H1 (cell line): ENCODE results near the gene AGAP1. TPM values are rescaled to one million over a fixed set of nuclear protein-coding genes. Genes with fewer than 3 reads are reported as not detected.
A peak's percentile ranks its signal among the peaks of the same experiment; 100 is the strongest.

Source experiments
- CTCF ChIA-PET: fragments of 300-600 bp; sonication (Branson Sonifier 250); formaldehyde crosslinking; loops from one replicate; lab custom pipeline; 2021; ENCODE audit not compliant: partially characterized antibody; lab: Charles Lee
- POLR2A ChIA-PET: fragments of 300-600 bp; sonication (Branson Sonifier 250); formaldehyde crosslinking; loops from one replicate; lab custom pipeline; 2021; ENCODE audit warnings: inconsistent platforms; ENCODE audit not compliant: partially characterized antibody; lab: Charles Lee
- DNase-seq, 2 experiments: peaks; one replicate each; pipeline versions ENCODE4 v3.0.0 to v3.0.0-alpha.2; 2010 to 2022; ENCODE audit warnings: low spot score in 2 of 2, low read depth in 1 of 2, mixed read lengths in 1 of 2
- FAIRE-seq: peaks from 2 replicates; lab custom pipeline; 2011; peaks lifted over from hg19 to GRCh38; lab: Jason Lieb, UNC
- H2AFZ ChIP-seq: 2 replicates; pipeline ENCODE4 v1.8.1; 2012; ENCODE audit warnings: low read length, inconsistent platforms
- H2AK5ac ChIP-seq: 2 replicates; pipeline ENCODE4 v1.6.1; 2013; ENCODE audit warnings: low read depth, low read length
- H2BK120ac ChIP-seq: replicated peaks from 2 replicates; pipeline ENCODE3; 2013; ENCODE audit warnings: low read depth, low read length, inconsistent platforms
- H2BK12ac ChIP-seq: 2 replicates; pipeline ENCODE4 v1.6.1; 2013; ENCODE audit warnings: low read depth, low read length
- H2BK15ac ChIP-seq: 2 replicates; pipeline ENCODE4 v1.6.1; 2013; ENCODE audit warnings: low read length
- H2BK20ac ChIP-seq: 2 replicates; pipeline ENCODE4 v1.6.1; 2013; ENCODE audit warnings: low read length
- H2BK5ac ChIP-seq: 2 replicates; pipeline ENCODE4 v1.6.1; 2013; ENCODE audit warnings: low read depth, low read length
- H3K14ac ChIP-seq: 2 replicates; pipeline ENCODE4 v1.6.1; 2013; ENCODE audit warnings: inconsistent platforms; ENCODE audit not compliant: insufficient read length
- H3K18ac ChIP-seq: 2 replicates; pipeline ENCODE4 v1.6.1; 2013; ENCODE audit warnings: low read length; ENCODE audit errors: extremely low read depth
- H3K23ac ChIP-seq: 2 replicates; pipeline ENCODE4 v1.6.1; 2013; ENCODE audit warnings: inconsistent platforms; ENCODE audit not compliant: insufficient read length
- H3K23me2 ChIP-seq: 2 replicates; pipeline ENCODE4 v1.6.1; 2013; ENCODE audit warnings: low read depth, low read length
- H3K27ac ChIP-seq: 2 replicates; pipeline ENCODE4 v1.6.1; 2011; ENCODE audit warnings: low read depth, low read length, inconsistent platforms
- H3K27me3 ChIP-seq, 4 experiments: replicated peaks in 1 of 4; 1 replicate in 1 of 4; 2 replicates in 3 of 4; pipeline versions ENCODE4 v1.6.1 to v1.8.1; 2011 to 2013; ENCODE audit warnings: low read length in 3 of 4, mild to moderate bottlenecking in 3 of 4, inconsistent platforms in 2 of 4, mixed read lengths in 2 of 4, moderate library complexity in 1 of 4; ENCODE audit not compliant: control insufficient read depth in 3 of 4, insufficient read depth in 3 of 4; ENCODE audit errors: extremely low read depth in 1 of 4
- H3K36me3 ChIP-seq, 4 experiments: 2 replicates each; pipeline versions ENCODE4 v1.6.1 to v1.8.1; 2011 to 2013; ENCODE audit warnings: mild to moderate bottlenecking in 4 of 4, low read length in 3 of 4, moderate library complexity in 2 of 4, control low read depth in 1 of 4, inconsistent platforms in 1 of 4; ENCODE audit not compliant: insufficient read depth in 4 of 4, control insufficient read depth in 2 of 4
- H3K4ac ChIP-seq: replicated peaks from 2 replicates; pipeline ENCODE3; 2013; ENCODE audit warnings: low read length, low read depth, mixed read lengths, inconsistent platforms; ENCODE audit not compliant: insufficient read length
- H3K4me1 ChIP-seq, 4 experiments: replicated peaks in 1 of 4; 1 replicate in 1 of 4; 2 replicates in 3 of 4; pipeline versions ENCODE4 v1.6.1 to v1.8.1; 2011 to 2013; ENCODE audit warnings: low read length in 3 of 4, inconsistent platforms in 2 of 4, mixed read lengths in 1 of 4; ENCODE audit not compliant: insufficient read depth in 4 of 4, control insufficient read depth in 3 of 4
- H3K4me2 ChIP-seq, 2 experiments: 2 replicates each; pipeline versions ENCODE4 v1.6.1 to v1.8.1; 2011 to 2013; ENCODE audit warnings: low read depth in 2 of 2, low read length in 2 of 2, control low read depth in 1 of 2, inconsistent platforms in 1 of 2, mild to moderate bottlenecking in 1 of 2; ENCODE audit not compliant: insufficient read depth in 1 of 2
- H3K4me3 ChIP-seq, 4 experiments: fragments of 200-600, 300-600 bp in 1 of 4; sonication (generic), shearing (Covaris generic), sonication (Bioruptor Twin) in 1 of 4; 2 replicates each; pipeline versions ENCODE4 v1.5.1 to v1.8.1; 2011 to 2016; ENCODE audit warnings: low read length in 4 of 4, low read depth in 3 of 4, control low read depth in 2 of 4, inconsistent platforms in 2 of 4, mild to moderate bottlenecking in 2 of 4, mixed read lengths in 1 of 4, moderate library complexity in 1 of 4; ENCODE audit not compliant: insufficient read depth in 2 of 4; ENCODE audit errors: extremely low read depth in 1 of 4
- H3K56ac ChIP-seq: replicated peaks from 2 replicates; pipeline ENCODE3; 2013; ENCODE audit warnings: low read depth, mild to moderate bottlenecking, mixed read lengths, low read length, inconsistent platforms; ENCODE audit not compliant: insufficient read length
- H3K79me1 ChIP-seq: 2 replicates; pipeline ENCODE4 v1.6.1; 2013; ENCODE audit warnings: low read depth, low read length, control low read depth
- H3K79me2 ChIP-seq, 2 experiments: 2 replicates each; pipeline versions ENCODE4 v1.6.1 to v1.8.1; 2012 to 2013; ENCODE audit warnings: low read length in 2 of 2, mild to moderate bottlenecking in 2 of 2, inconsistent platforms in 1 of 2; ENCODE audit not compliant: insufficient read depth in 2 of 2, control insufficient read depth in 1 of 2
- H3K9ac ChIP-seq, 4 experiments: replicated peaks in 1 of 4; 1 replicate in 1 of 4; 2 replicates in 3 of 4; pipeline versions ENCODE4 v1.6.1 to v1.8.1; 2011 to 2013; ENCODE audit warnings: low read depth in 3 of 4, low read length in 3 of 4, control low read depth in 2 of 4, mild to moderate bottlenecking in 2 of 4, moderate library complexity in 2 of 4, inconsistent platforms in 1 of 4; ENCODE audit errors: extremely low read depth in 1 of 4
- H3K9me3 ChIP-seq, 2 experiments: 2 replicates each; pipeline versions ENCODE4 v1.6.1 to v1.8.1; 2012 to 2013; ENCODE audit warnings: mild to moderate bottlenecking in 2 of 2, moderate library complexity in 2 of 2, control low read depth in 1 of 2, inconsistent platforms in 1 of 2, low read depth in 1 of 2, low read length in 1 of 2, mixed read lengths in 1 of 2; ENCODE audit not compliant: insufficient read depth in 2 of 2
- H4K20me1 ChIP-seq, 2 experiments: replicated peaks in 1 of 2; 2 replicates each; pipeline versions ENCODE3 to v1.8.1; 2011 to 2013; ENCODE audit warnings: inconsistent platforms in 2 of 2, low read length in 2 of 2, mild to moderate bottlenecking in 1 of 2; ENCODE audit not compliant: insufficient read depth in 2 of 2, control insufficient read depth in 1 of 2
- H4K5ac ChIP-seq: 2 replicates; pipeline ENCODE4 v1.6.1; 2013; ENCODE audit warnings: low read length, low read depth, mixed read lengths, inconsistent platforms; ENCODE audit not compliant: insufficient read length
- H4K8ac ChIP-seq: 2 replicates; pipeline ENCODE4 v1.8.0; 2013; ENCODE audit warnings: mild to moderate bottlenecking, moderate library complexity, low read length, inconsistent platforms; ENCODE audit not compliant: insufficient read depth; ENCODE audit errors: extremely low read depth
- H4K91ac ChIP-seq: replicated peaks from 2 replicates; pipeline ENCODE3; 2013; ENCODE audit warnings: low read length, mixed read lengths, inconsistent platforms; ENCODE audit not compliant: insufficient read length
- ASH2L ChIP-seq: fragments of 200-600, 300-600 bp; sonication (generic); IDR thresholded peaks from one replicate; pipeline ENCODE4 v1.7.1; 2017; ENCODE audit warnings: low read length
- CBX8 ChIP-seq: fragments of 300-800, 300-1000 bp; sonication (generic); IDR thresholded peaks from 2 replicates; pipeline ENCODE4 v1.7.1; 2016; ENCODE audit warnings: low read depth, low read length, borderline replicate concordance
- CEBPB ChIP-seq: IDR thresholded peaks from 2 replicates; pipeline ENCODE4 v1.6.1; 2012; ENCODE audit warnings: low read depth, low read length
- CHD1 ChIP-seq: IDR thresholded peaks from 2 replicates; pipeline ENCODE4 v1.6.1; 2012; ENCODE audit warnings: low read depth, low read length, improper control_type of control experiment
- CREB1 ChIP-seq: IDR thresholded peaks from 2 replicates; pipeline ENCODE4 v1.6.1; 2012; ENCODE audit warnings: inconsistent platforms
- FOSL1 ChIP-seq: IDR thresholded peaks from 2 replicates; pipeline ENCODE4 v1.6.1; 2011; ENCODE audit warnings: mild to moderate bottlenecking, low read depth, low read length, moderate library complexity; ENCODE audit not compliant: insufficient read depth
- GABPA ChIP-seq: IDR thresholded peaks from 2 replicates; pipeline ENCODE4 v1.6.1; 2011; ENCODE audit warnings: mild to moderate bottlenecking, low read length, moderate library complexity, borderline replicate concordance; ENCODE audit not compliant: insufficient read depth
- NRF1 ChIP-seq: IDR thresholded peaks from 2 replicates; pipeline ENCODE4 v1.6.1; 2011; ENCODE audit warnings: mild to moderate bottlenecking, low read depth, low read length, improper control_type of control experiment
- POLR2A ChIP-seq, 2 experiments: IDR thresholded peaks; 1 replicate in 1 of 2; 2 replicates in 1 of 2; pipeline ENCODE4 v1.6.1; 2011; ENCODE audit warnings: low read depth in 2 of 2, low read length in 2 of 2, mild to moderate bottlenecking in 2 of 2; ENCODE audit errors: control extremely low read depth in 1 of 2
- SIRT6 ChIP-seq: IDR thresholded peaks from one replicate; pipeline ENCODE4 v1.7.1; 2012; ENCODE audit warnings: low read length, inconsistent platforms
- SIX5 ChIP-seq: IDR thresholded peaks from 2 replicates; pipeline ENCODE4 v1.6.1; 2011; ENCODE audit warnings: mild to moderate bottlenecking, low read depth, low read length
- TBP ChIP-seq: IDR thresholded peaks from 2 replicates; pipeline ENCODE4 v1.6.1; 2011; ENCODE audit warnings: low read depth, low read length, improper control_type of control experiment
- WGBS, 2 experiments: shearing (Covaris generic) in 1 of 2; methylation state at CpG; one replicate each; pipeline versions ENCODE4 v1.1.6 to v1.1.7; 2013 to 2015; ENCODE audit warnings: low lambda C conversion rate in 2 of 2, mixed read lengths in 2 of 2, inconsistent platforms in 1 of 2, low coverage in 1 of 2, missing lambda C conversion rate in 1 of 2; ENCODE audit not compliant: insufficient replicate concordance in 2 of 2, insufficient coverage in 1 of 2, insufficient read length in 1 of 2; ENCODE audit errors: extremely low coverage in 1 of 2, missing lambda C conversion rate in 1 of 2; 5-methylcytosine and 5-hydroxymethylcytosine counted together
- polyA plus RNA-seq, 7 experiments: library from polyadenylated mRNA; depleted of rRNA in 3 of 7; stranded (reverse) in 5 of 7; unstranded in 2 of 7; fragments of >200 nt in 5 of 7; fragments of 200-250 nt in 2 of 7; gene quantifications; 1 replicate in 5 of 7; 2 replicates in 1 of 7; 4 replicates in 1 of 7; pipeline versions ENCODE4 v1.2.1 to v1.2.3, GENCODE V29; 2011 to 2013; ENCODE audit warnings: missing spikeins in 2 of 7, mixed read lengths in 2 of 7
- total RNA-seq: library from RNA; stranded (reverse); fragmentation: NEBNext Ultra II Directional; extraction: Animal tissue kit (Norgen Biotek cat#: 25700); gene quantifications from 2 replicates; pipeline ENCODE4 v1.2.1, GENCODE V29; 2021
- TF ChIP-seq, protein P1 (sequence below): IDR thresholded peaks from 2 replicates; pipeline ENCODE4 v1.6.1; 2011; ENCODE audit warnings: low read length, improper control_type of control experiment

Gene AGAP1
- total and polyA plus RNA-seq, 2 of the 8 experiments (the other 6 are each of a cell fraction or from before 2014, with no cell fraction given) = 18.1 to 39.4 TPM

DNA sequence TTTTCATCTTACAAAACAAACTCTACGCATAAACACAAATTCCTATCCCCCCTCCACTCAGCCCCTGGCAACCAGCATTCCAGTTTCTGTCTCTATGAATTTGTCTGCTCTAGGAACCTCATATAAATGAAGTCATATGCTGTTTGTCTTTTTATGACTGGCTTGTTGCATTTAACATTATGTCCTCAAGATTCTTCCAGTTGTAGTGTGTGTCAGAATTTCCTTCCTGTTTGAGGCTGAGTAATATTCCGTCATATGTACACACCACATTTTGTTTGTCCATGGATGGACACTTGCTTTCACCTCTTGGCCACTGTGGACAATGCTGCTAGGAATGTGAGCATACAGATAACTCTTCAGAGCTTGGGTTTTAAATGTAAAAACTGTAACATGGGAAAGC is 402.2 kb downstream of the AGAP1 start:
- Histone ChIP-seq H4K91ac (no peak overlapping the region), H2BK5ac (no peak overlapping the region), H3K79me2 (no peaks in the 10 kb centered on the region), H3K9me3 (no peaks in the 10 kb centered on the region), H3K23ac (no peak overlapping the region), H4K20me1 (peaks cover 0 to 5% of the 10 kb centered on the region in 2 experiments), H2BK12ac (no peak overlapping the region), H2AK5ac (no peak overlapping the region), H2BK20ac (no peak overlapping the region), H3K9ac (no peak overlapping the region), H3K79me1 (no peaks in the 10 kb centered on the region), H3K4me3 (no peak overlapping the region), H3K4me1 (no peaks in the 10 kb centered on the region), H2BK15ac (no peak overlapping the region), H3K23me2 (peaks cover 1% of the 10 kb centered on the region; the same call in 1 of the 2 replicates), H2AFZ (no peak overlapping the region), H3K4me2 (no peak overlapping the region), H3K14ac (no peak overlapping the region), H3K27ac (no peak overlapping the region), H3K27me3 (no peaks in the 10 kb centered on the region), H4K8ac (no peak overlapping the region), H2BK120ac (no peak overlapping the region), H3K4ac (no peak overlapping the region), H3K56ac (no peak overlapping the region), H4K5ac (no peak overlapping the region), H3K18ac (no peak overlapping the region), H3K36me3 (no peaks in the 10 kb centered on the region; a peak in 1 of 8 replicates)
- WGBS, 2 experiments = 87 to 100% methylated on average over 1 to 2 of the region's 2 CpGs
- DNase-seq (no peak), FAIRE-seq (peak; percentile 13)
- ChIA-PET CTCF (no interaction called here), POLR2A (no interaction called here)
- TF ChIP-seq CEBPB (no peak), CREB1 (no peak), SIX5 (no peak), ASH2L (no peak), CBX8 (no peak), GABPA (no peak), CHD1 (no peak), NRF1 (no peak), FOSL1 (no peak), SIRT6 (no peak), POLR2A (IDR thresholded peaks at IDR 0.05; ENCODE audit: control extremely low read depth in 1 of 2, low read depth in 2 of 2, low read length in 2 of 2) (no peak), TBP (no peak)
- TF ChIP-seq, protein P1, sequence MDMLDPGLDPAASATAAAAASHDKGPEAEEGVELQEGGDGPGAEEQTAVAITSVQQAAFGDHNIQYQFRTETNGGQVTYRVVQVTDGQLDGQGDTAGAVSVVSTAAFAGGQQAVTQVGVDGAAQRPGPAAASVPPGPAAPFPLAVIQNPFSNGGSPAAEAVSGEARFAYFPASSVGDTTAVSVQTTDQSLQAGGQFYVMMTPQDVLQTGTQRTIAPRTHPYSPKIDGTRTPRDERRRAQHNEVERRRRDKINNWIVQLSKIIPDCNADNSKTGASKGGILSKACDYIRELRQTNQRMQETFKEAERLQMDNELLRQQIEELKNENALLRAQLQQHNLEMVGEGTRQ = no peak
